ENCODE data around the gene HDAC2.
"Not testable (repeated sequence)": the region's sequence is repeated elsewhere in the genome, so short reads cannot be mapped to it uniquely, and the experiment has no call there.

Gene HDAC2

GRCh38 chr6:113999284-113999683 lies 28.3 kb upstream of the HDAC2 start:
- no peak overlapping the region for H3K4me3 ChIP-seq (ENCODE audit: low read length)
- no peaks in the 10 kb centered on the region for H3K27me3 ChIP-seq (ENCODE audit: control insufficient read depth, insufficient read depth, low read length)
- DNase-seq (ENCODE audit: low read depth, low spot score), result no peak
- 100% methylated on average over 1 of the region's 2 CpGs for WGBS (ENCODE audit: insufficient coverage, insufficient read length)
- H3K9me3 ChIP-seq (ENCODE audit: control insufficient read depth, insufficient read depth, low read length), result no peaks in the 10 kb centered on the region
- no peaks in the 10 kb centered on the region; the same call in 1 of the 2 replicates for H3K4me1 ChIP-seq (ENCODE audit: control insufficient read depth, insufficient read depth, low read length)
- no peak overlapping the region for H3K27ac ChIP-seq (ENCODE audit: low read length)
- H3K36me3 ChIP-seq (ENCODE audit: control insufficient read depth, insufficient read depth, low read length), result no peaks in the 10 kb centered on the region

GRCh38 chr6:113998811-113999210 lies 27.9 kb upstream of the HDAC2 start:
- H3K27me3 ChIP-seq (ENCODE audit: control insufficient read depth, insufficient read depth, low read length), result no peaks in the 10 kb centered on the region
- no peak for DNase-seq (ENCODE audit: low read depth, low spot score)
- no peaks in the 10 kb centered on the region; the same call in 1 of the 2 replicates for H3K4me1 ChIP-seq (ENCODE audit: control insufficient read depth, insufficient read depth, low read length)

DNA sequence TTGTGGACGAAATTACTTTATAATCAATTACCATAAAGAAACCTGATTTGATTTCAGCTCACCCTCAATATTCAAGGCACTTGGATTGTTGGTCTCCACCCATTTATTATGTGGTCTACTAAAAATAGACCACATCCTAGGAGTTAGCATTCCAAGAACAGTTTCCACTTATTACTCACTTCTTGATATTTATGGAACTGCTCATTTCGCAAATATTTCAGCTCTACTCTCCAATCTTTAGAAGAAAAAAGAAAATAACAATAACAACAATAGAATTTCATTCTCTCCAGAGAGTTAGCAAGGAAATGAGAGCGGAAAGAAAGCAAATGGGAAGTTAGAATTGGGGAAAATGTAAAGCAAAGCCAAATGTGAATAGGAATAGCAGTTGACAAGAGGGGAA lies 26.2 kb upstream of the HDAC2 start:
- Histone ChIP-seq H3K27ac (ENCODE audit: low read length) (no peak overlapping the region), H3K9me3 (ENCODE audit: control insufficient read depth, insufficient read depth, low read length) (no peaks in the 10 kb centered on the region), H3K4me1 (ENCODE audit: control insufficient read depth, insufficient read depth, low read length) (no peaks in the 10 kb centered on the region), H3K27me3 (ENCODE audit: control insufficient read depth, insufficient read depth, low read length) (no peaks in the 10 kb centered on the region), H3K36me3 (ENCODE audit: control insufficient read depth, insufficient read depth, low read length) (no peaks in the 10 kb centered on the region), H3K4me3 (ENCODE audit: low read length) (no peak overlapping the region)
- WGBS (ENCODE audit: insufficient coverage, insufficient read length), result no CpG with 5 or more reads among the region's 3 CpGs
- DNase-seq (ENCODE audit: low read depth, low spot score), result no peak

More at GRCh38 chr6:113998811-113999210, 27.9 kb upstream of the HDAC2 start:
- Histone ChIP-seq H3K9me3 (ENCODE audit: control insufficient read depth, insufficient read depth, low read length) (no peaks in the 10 kb centered on the region), H3K4me3 (ENCODE audit: low read length) (no peak overlapping the region), H3K36me3 (ENCODE audit: control insufficient read depth, insufficient read depth, low read length) (no peaks in the 10 kb centered on the region), H3K27ac (ENCODE audit: low read length) (no peak overlapping the region)

DNA sequence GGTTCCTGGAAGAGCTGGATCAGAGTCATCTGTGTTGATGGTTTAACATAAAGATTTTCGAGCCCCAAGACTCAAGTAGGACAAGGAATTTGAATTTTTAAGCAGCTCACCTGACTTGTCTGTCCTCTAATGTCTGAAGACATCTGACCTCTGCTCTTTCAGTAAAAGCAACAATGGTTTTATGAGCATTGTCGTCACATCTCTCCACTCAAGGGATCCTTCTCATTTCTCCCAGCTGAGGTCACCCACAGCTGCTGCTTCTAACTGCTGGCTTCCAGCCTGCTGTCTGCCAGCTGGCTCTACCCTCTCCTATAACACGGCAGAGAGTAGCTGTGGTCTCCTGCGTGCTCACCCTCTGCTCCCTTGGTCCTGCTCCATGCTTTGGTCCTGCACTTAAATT lies 24.7 kb upstream of the HDAC2 start:
- H3K4me3 ChIP-seq (ENCODE audit: low read length), result no peak overlapping the region
- no peaks in the 10 kb centered on the region for H3K9me3 ChIP-seq (ENCODE audit: control insufficient read depth, insufficient read depth, low read length)
- H3K4me1 ChIP-seq (ENCODE audit: control insufficient read depth, insufficient read depth, low read length), result no peaks in the 10 kb centered on the region
- H3K27ac ChIP-seq (ENCODE audit: low read length), result no peak overlapping the region
- no CpG with 5 or more reads among the region's 4 CpGs for WGBS (ENCODE audit: insufficient coverage, insufficient read length)
- no peaks in the 10 kb centered on the region for H3K27me3 ChIP-seq (ENCODE audit: control insufficient read depth, insufficient read depth, low read length)
- H3K36me3 ChIP-seq (ENCODE audit: control insufficient read depth, insufficient read depth, low read length), result no peaks in the 10 kb centered on the region
- DNase-seq (ENCODE audit: low read depth, low spot score), result no peak

- Histone ChIP-seq H3K4me3 (ENCODE audit: low read length) (no peak overlapping the region), H3K9me3 (ENCODE audit: control insufficient read depth, insufficient read depth, low read length) (no peaks in the 10 kb centered on the region), H3K27ac (ENCODE audit: low read length) (no peak overlapping the region), H3K36me3 (ENCODE audit: control insufficient read depth, insufficient read depth, low read length) (no peaks in the 10 kb centered on the region), H3K27me3 (ENCODE audit: control insufficient read depth, insufficient read depth, low read length) (no peaks in the 10 kb centered on the region), H3K4me1 (ENCODE audit: control insufficient read depth, insufficient read depth, low read length) (no peaks in the 10 kb centered on the region)
- DNase-seq (ENCODE audit: low read depth, low spot score), result no peak
Observed at GRCh38 chr6:113994934-113995342, 24.0 kb upstream of the HDAC2 start.

DNA sequence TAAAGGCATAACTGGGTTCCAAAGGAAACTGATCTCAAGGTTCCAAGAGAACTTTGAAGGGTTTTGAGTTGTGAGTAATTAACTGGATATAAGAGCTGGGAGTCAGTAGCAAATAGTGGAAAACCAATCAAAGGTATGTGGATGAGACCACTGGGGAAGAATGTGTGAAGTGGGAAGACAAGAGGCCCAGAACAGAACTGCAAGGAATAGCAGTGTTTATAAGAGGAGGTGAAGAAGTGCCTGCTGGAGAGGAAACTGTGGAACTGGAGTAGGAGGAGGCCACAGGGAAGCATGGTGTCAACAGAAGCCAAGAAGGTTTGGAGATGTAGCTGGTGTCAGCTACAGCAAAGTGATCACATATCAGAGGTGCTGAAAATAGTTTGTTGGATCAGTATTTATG lies 18.7 kb upstream of the HDAC2 start:
- no peak for DNase-seq (ENCODE audit: low read depth, low spot score)
- no peak overlapping the region for H3K4me3 ChIP-seq (ENCODE audit: low read length)
- no peaks in the 10 kb centered on the region for H3K27me3 ChIP-seq (ENCODE audit: control insufficient read depth, insufficient read depth, low read length)
- H3K36me3 ChIP-seq (ENCODE audit: control insufficient read depth, insufficient read depth, low read length), result no peaks in the 10 kb centered on the region
- no peak overlapping the region for H3K27ac ChIP-seq (ENCODE audit: low read length)
- no peaks in the 10 kb centered on the region for H3K9me3 ChIP-seq (ENCODE audit: control insufficient read depth, insufficient read depth, low read length)
- H3K4me1 ChIP-seq (ENCODE audit: control insufficient read depth, insufficient read depth, low read length), result no peaks in the 10 kb centered on the region

- not testable (repeated sequence) for H3K4me3 ChIP-seq (ENCODE audit: low read length); DNase-seq (ENCODE audit: low read depth, low spot score); H3K36me3 ChIP-seq (ENCODE audit: control insufficient read depth, insufficient read depth, low read length); H3K27ac ChIP-seq (ENCODE audit: low read length); H3K9me3 ChIP-seq (ENCODE audit: control insufficient read depth, insufficient read depth, low read length); H3K4me1 ChIP-seq (ENCODE audit: control insufficient read depth, insufficient read depth, low read length); H3K27me3 ChIP-seq (ENCODE audit: control insufficient read depth, insufficient read depth, low read length)
- WGBS (ENCODE audit: insufficient coverage, insufficient read length), result no CpG with 5 or more reads among the region's 5 CpGs
Observed at GRCh38 chr6:113982675-113983074, 11.7 kb upstream of the HDAC2 start.

- no CpG with 5 or more reads among the region's 2 CpGs for WGBS (ENCODE audit: insufficient coverage, insufficient read length)
- no peak for DNase-seq (ENCODE audit: low read depth, low spot score)
- Histone ChIP-seq H3K36me3 (ENCODE audit: control insufficient read depth, insufficient read depth, low read length) (no peaks in the 10 kb centered on the region), H3K4me1 (ENCODE audit: control insufficient read depth, insufficient read depth, low read length) (no peaks in the 10 kb centered on the region), H3K27me3 (ENCODE audit: control insufficient read depth, insufficient read depth, low read length) (no peaks in the 10 kb centered on the region), H3K27ac (ENCODE audit: low read length) (no peak overlapping the region), H3K9me3 (ENCODE audit: control insufficient read depth, insufficient read depth, low read length) (no peaks in the 10 kb centered on the region), H3K4me3 (ENCODE audit: low read length) (no peak overlapping the region)
Observed at GRCh38 chr6:113982055-113982550, 11.2 kb upstream of the HDAC2 start.

DNA sequence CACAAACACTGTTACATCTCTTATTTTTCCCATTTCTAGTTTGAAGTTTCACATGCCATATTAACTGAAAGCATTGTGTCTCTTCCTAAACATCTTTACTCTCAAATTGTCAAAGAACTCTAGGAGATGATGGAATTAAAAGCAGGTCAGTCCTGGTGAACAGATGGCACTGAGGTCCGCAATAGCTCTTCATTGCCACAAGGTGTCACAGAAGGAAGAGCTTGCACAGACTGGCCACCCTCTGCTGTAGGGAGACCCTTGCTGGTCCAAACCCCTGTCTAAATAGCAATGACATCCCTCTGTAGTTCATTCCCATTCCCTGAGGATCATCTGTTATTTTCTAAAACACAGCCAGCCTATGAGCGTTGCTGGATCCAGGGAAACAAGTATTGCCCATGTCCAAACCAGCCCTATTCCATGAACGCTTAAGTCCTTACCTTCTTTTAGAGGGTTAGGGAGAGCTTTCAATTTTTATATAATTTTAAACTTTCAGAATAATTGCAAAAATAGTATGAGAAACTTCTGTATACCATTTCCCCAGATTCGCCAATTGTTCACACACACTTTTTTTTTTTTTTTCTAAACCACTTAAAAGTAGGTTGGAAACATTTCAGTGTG lies 10.1 kb upstream of the HDAC2 start:
- no CpG with 5 or more reads among the region's 4 CpGs for WGBS (ENCODE audit: insufficient coverage, insufficient read length)
- no peak for DNase-seq (ENCODE audit: low read depth, low spot score)
- no peaks in the 10 kb centered on the region for H3K36me3 ChIP-seq (ENCODE audit: control insufficient read depth, insufficient read depth, low read length)
- no peak overlapping the region for H3K4me3 ChIP-seq (ENCODE audit: low read length)
- H3K9me3 ChIP-seq (ENCODE audit: control insufficient read depth, insufficient read depth, low read length), result no peaks in the 10 kb centered on the region
- no peak overlapping the region for H3K27ac ChIP-seq (ENCODE audit: low read length)
- H3K27me3 ChIP-seq (ENCODE audit: control insufficient read depth, insufficient read depth, low read length), result no peaks in the 10 kb centered on the region
- H3K4me1 ChIP-seq (ENCODE audit: control insufficient read depth, insufficient read depth, low read length), result no peaks in the 10 kb centered on the region

DNA sequence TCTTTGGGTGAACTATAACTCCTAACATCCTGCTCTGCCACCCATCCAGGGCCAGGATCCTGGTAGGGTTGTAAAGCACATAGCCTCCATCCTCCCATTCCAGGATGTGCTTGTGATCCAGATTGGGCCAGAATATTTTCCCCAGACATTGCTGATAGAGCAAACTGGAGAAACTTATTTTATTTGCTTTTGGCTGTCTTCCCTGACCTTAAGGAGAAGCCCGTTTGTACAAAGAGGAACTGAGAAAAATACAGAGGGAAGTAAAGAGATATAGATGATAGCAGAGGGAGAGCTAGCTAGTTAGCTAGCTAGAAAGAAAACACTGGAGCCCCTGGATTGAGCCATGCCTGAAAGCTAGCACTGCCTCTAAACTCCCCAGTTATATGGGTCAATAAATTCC lies 9.0 kb upstream of the HDAC2 start:
- no peak for DNase-seq (ENCODE audit: low read depth, low spot score)
- Histone ChIP-seq H3K4me1 (ENCODE audit: control insufficient read depth, insufficient read depth, low read length) (no peaks in the 10 kb centered on the region), H3K27ac (ENCODE audit: low read length) (no peak overlapping the region), H3K36me3 (ENCODE audit: control insufficient read depth, insufficient read depth, low read length) (no peaks in the 10 kb centered on the region), H3K27me3 (ENCODE audit: control insufficient read depth, insufficient read depth, low read length) (no peaks in the 10 kb centered on the region), H3K9me3 (ENCODE audit: control insufficient read depth, insufficient read depth, low read length) (no peaks in the 10 kb centered on the region), H3K4me3 (ENCODE audit: low read length) (no peak overlapping the region)
- WGBS (ENCODE audit: insufficient coverage, insufficient read length), result no CpG with 5 or more reads among the region's 1 CpG

- H3K27me3 ChIP-seq (ENCODE audit: control insufficient read depth, insufficient read depth, low read length), result no peaks in the 10 kb centered on the region
- no peak overlapping the region for H3K4me3 ChIP-seq (ENCODE audit: low read length)
- DNase-seq (ENCODE audit: low read depth, low spot score), result no peak
- no peaks in the 10 kb centered on the region for H3K4me1 ChIP-seq (ENCODE audit: control insufficient read depth, insufficient read depth, low read length)
- no CpG with 5 or more reads among the region's 3 CpGs for WGBS (ENCODE audit: insufficient coverage, insufficient read length)
- no peak overlapping the region for H3K27ac ChIP-seq (ENCODE audit: low read length)
- no peaks in the 10 kb centered on the region for H3K36me3 ChIP-seq (ENCODE audit: control insufficient read depth, insufficient read depth, low read length)
- no peaks in the 10 kb centered on the region for H3K9me3 ChIP-seq (ENCODE audit: control insufficient read depth, insufficient read depth, low read length)
Observed at GRCh38 chr6:113978084-113978675, 7.2 kb upstream of the HDAC2 start.
